Heart left ventricle (tissue), 13 donors: Measurements from ENCODE around the gene MAGEA10.

Experiments
- POLR2A ChIP-seq, 2 donors: fragments of 450-650 bp; IDR thresholded peaks; one replicate each; pipeline ENCODE4 v1.6.1; 2017; ENCODE audit warnings: antibody characterized with exemption in 2 of 2, mild to moderate bottlenecking in 2 of 2, moderate library complexity in 2 of 2
- TF ChIP-seq, protein P1 (sequence below), 12 donors: fragments of 200-600 bp; sonication (generic) in 4 of 12; IDR thresholded peaks; one replicate each; pipeline versions ENCODE4 v1.5.0 to v1.8.0; 2018 to 2022; ENCODE audit warnings: antibody characterized with exemption in 12 of 12, mild to moderate bottlenecking in 5 of 12
- donor health status: ischemic (EF 13 %, LVEDD 7.1; RV severe dilation, severe dysfunction).
- donor health status: DM: no; HTN: yes; CAD: no.
- donor health status: DM: no; HTN: no; CAD: no.
- donor health status: ischemic (EF 25% LVEDD 6.9; RV normal size, moderate dysfunction).
- donor health status: ischemic (EF 25% LVEDD 5.7; RV mildly dilated, moderate dysfunction).
- donor health status: ischemic (EF 35%, LVEDD 5.7; RV mildly dilated, moderate dysfunction).
- donor health status: nonischemic (EF 11% LVEDD 7.7; RV severe dilation, severe dysfunction).
- donor health status: DM: yes; HTN: yes; CAD: no.
- donor health status: PGD.
- donor health status: ischemic (EF 29% LVEDD 5.4; RV normal size, mild dysfunction).
- donor health status: nonischemic (EF 23%, LVEDD 6.1; RV moderate dilation, normal function).

DNA sequence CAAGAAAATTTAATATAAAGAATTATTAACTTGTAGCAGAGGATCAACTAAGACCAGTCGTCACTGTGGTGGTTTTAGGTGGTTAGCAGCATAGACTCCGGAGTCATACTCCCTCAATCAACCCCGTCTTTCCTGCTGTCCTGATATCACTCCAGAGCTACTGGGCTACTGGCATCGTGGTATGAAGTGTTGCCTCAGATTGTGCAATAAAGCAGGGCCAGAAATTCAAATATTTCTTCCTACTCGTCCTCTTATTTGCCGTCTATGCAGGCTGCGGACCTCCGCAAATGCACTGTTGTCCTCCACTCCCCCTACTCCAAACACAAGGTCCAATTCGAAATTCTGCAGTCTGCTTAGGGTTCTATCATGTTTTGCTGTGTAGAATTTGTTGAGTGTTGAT is 1.2 kb upstream of the MAGEA10 start:
- TF ChIP-seq POLR2A (IDR thresholded peaks at IDR 0.05), result no peak
- TF ChIP-seq, protein P1, sequence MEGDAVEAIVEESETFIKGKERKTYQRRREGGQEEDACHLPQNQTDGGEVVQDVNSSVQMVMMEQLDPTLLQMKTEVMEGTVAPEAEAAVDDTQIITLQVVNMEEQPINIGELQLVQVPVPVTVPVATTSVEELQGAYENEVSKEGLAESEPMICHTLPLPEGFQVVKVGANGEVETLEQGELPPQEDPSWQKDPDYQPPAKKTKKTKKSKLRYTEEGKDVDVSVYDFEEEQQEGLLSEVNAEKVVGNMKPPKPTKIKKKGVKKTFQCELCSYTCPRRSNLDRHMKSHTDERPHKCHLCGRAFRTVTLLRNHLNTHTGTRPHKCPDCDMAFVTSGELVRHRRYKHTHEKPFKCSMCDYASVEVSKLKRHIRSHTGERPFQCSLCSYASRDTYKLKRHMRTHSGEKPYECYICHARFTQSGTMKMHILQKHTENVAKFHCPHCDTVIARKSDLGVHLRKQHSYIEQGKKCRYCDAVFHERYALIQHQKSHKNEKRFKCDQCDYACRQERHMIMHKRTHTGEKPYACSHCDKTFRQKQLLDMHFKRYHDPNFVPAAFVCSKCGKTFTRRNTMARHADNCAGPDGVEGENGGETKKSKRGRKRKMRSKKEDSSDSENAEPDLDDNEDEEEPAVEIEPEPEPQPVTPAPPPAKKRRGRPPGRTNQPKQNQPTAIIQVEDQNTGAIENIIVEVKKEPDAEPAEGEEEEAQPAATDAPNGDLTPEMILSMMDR (IDR thresholded peaks at IDR 0.05), result no peak
